Large intestine (tissue), 3 donors: ENCODE data around the gene CFC1. TPM values are rescaled to one million over a fixed set of nuclear protein-coding genes. Genes with fewer than 3 reads are reported as not detected.
"Not testable (repeated sequence)": the region's sequence is repeated elsewhere in the genome, so short reads cannot be mapped to it uniquely, and the experiment has no call there.

Source experiments
- DNase-seq, 2 donors: peaks; one replicate each; pipeline versions ENCODE4 v3.0.0 to v3.0.0-alpha.2; 2013
- H3K27ac ChIP-seq: one replicate; pipeline ENCODE4 v1.5.1; 2013; ENCODE audit warnings: low read length
- H3K27me3 ChIP-seq: 2 replicates; pipeline ENCODE4 v1.6.1; 2013; ENCODE audit warnings: low read length; ENCODE audit not compliant: control insufficient read depth, insufficient read depth
- H3K36me3 ChIP-seq: 2 replicates; pipeline ENCODE4 v1.6.1; 2013; ENCODE audit warnings: low read length; ENCODE audit not compliant: control insufficient read depth, insufficient read depth
- H3K4me1 ChIP-seq: one replicate; pipeline ENCODE4 v1.6.1; 2013; ENCODE audit warnings: low read length; ENCODE audit not compliant: control insufficient read depth, insufficient read depth
- H3K4me3 ChIP-seq: one replicate; pipeline ENCODE4 v1.5.1; 2013; ENCODE audit warnings: low read length
- H3K9me3 ChIP-seq: one replicate; pipeline ENCODE4 v1.6.1; 2013; ENCODE audit warnings: mild to moderate bottlenecking, low read depth, low read length, moderate library complexity; ENCODE audit not compliant: control insufficient read depth
- WGBS: methylation state at CpG from one replicate; pipeline ENCODE4 v1.1.5; 2013; ENCODE audit warnings: low lambda C conversion rate; ENCODE audit not compliant: insufficient coverage; 5-methylcytosine and 5-hydroxymethylcytosine counted together
- polyA plus RNA-seq: library from polyadenylated mRNA; unstranded; fragments of 120-200 nt; gene quantifications from one replicate; pipeline ENCODE4 v1.2.1, GENCODE V29; 2013

Gene CFC1
- polyA plus RNA-seq, 1 donor, result 3.7 TPM

DNA sequence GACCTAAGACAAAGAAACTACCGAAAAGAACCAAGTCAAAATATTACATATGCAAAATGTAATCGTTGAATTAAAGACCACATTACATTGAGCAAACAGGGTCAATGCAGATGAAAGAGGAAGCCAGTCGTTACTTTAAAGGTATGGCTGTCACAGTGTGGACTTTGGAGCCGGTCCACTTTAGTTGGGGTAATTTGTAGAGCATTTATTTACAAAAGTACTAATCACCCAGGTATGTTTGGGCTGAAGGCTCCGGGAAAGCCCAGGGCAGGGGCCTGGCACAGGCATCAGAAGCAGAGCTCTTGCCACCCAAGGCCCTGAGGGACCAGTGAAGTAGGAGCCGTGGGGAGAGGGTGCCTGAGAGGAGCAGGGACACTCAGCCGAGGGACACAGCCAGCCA, 15.8 kb downstream of the CFC1 start:
- not testable (repeated sequence) for H3K4me1 ChIP-seq, DNase-seq, H3K9me3 ChIP-seq, H3K36me3 ChIP-seq, H3K4me3 ChIP-seq, H3K27ac ChIP-seq, H3K27me3 ChIP-seq
- WGBS, result no CpG with 5 or more reads among the region's 7 CpGs

DNA sequence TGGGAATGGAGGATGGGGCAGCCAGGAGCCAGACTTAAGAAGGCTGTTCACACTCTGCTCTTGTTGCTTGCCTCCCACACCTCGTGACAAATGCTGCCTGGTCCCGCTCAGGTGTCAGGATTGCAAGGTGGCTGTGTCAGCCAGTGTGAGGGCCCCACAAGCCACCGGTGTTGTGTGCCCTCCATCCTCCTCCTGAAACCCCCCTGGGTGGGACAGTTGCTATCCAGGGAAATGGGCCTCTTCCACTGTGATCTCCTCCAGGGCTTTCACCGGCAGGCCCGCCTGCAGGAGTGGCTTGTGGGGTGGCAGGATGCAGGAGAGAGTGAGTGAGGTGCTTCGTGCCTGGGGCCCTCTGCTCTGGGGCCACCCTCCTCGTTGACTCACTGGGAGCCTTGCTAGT, 16.4 kb downstream of the CFC1 start:
- not testable (repeated sequence) for H3K36me3 ChIP-seq, H3K4me1 ChIP-seq, H3K4me3 ChIP-seq, DNase-seq, H3K27ac ChIP-seq, H3K27me3 ChIP-seq, H3K9me3 ChIP-seq
- WGBS, result no CpG with 5 or more reads among the region's 7 CpGs

GRCh38 chr2:130581491-130581890, 17.9 kb downstream of the CFC1 start:
- not testable (repeated sequence) for H3K27me3 ChIP-seq, H3K9me3 ChIP-seq, H3K36me3 ChIP-seq, H3K4me3 ChIP-seq, DNase-seq, H3K4me1 ChIP-seq, H3K27ac ChIP-seq
- no CpG with 5 or more reads among the region's 7 CpGs for WGBS

- H3K4me1 ChIP-seq, H3K27me3 ChIP-seq, H3K9me3 ChIP-seq, H3K27ac ChIP-seq, H3K36me3 ChIP-seq, DNase-seq, H3K4me3 ChIP-seq: not testable (repeated sequence)
- WGBS, result no CpG with 5 or more reads among the region's 7 CpGs
Measured at GRCh38 chr2:130579121-130579520, 20.3 kb downstream of the CFC1 start.

DNA sequence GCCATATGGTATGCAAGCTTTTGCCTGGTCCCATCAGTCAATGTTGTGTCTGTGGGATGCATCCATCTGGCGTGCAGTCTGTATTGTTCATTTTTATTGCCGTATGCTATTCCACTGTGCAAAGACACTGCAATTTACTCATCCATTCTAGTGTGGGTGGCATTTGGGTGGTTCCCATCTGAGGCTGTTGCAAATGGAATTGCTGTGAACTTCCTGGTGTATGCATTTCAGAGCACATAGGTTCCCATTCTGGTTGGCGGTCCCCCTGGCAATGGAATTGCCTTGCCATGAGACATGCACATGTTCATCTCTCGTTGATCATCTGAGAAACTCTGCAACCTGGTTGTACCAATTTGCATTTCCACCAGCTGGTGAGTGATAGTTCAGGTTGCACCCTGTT, 21.8 kb downstream of the CFC1 start:
- not testable (repeated sequence) for H3K4me1 ChIP-seq, H3K27me3 ChIP-seq, DNase-seq, H3K36me3 ChIP-seq, H3K27ac ChIP-seq, H3K9me3 ChIP-seq, H3K4me3 ChIP-seq
- WGBS, result no CpG with 5 or more reads among the region's 4 CpGs

GRCh38 chr2:130576209-130576784, 23.1 kb downstream of the CFC1 start:
- not testable (repeated sequence) for H3K36me3 ChIP-seq, H3K27me3 ChIP-seq, H3K27ac ChIP-seq, H3K9me3 ChIP-seq, H3K4me1 ChIP-seq, H3K4me3 ChIP-seq, DNase-seq
- WGBS, result no CpG with 5 or more reads among the region's 8 CpGs

DNA sequence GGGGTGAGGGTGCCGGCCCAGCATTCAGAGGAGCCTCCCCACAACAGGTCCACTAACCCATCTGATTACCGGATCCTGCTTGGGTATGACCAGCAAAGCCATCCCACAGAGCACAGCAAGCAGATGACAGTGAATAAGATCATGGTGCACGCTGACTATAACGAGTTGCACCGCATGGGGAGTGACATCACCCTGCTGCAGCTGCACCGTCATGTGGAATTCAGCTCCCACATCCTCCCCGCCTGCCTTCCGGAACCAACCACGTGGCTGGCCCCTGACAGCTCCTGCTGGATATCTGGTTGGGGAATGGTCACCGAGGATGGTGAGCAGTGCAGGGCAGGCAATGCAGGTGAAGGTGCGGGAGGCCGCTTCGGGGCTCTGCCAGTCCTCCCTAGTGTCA, 25.1 kb downstream of the CFC1 start:
- not testable (repeated sequence) for H3K9me3 ChIP-seq, H3K27ac ChIP-seq, H3K27me3 ChIP-seq, H3K36me3 ChIP-seq, DNase-seq, H3K4me1 ChIP-seq, H3K4me3 ChIP-seq
- no CpG with 5 or more reads among the region's 13 CpGs for WGBS

- H3K4me1 ChIP-seq, H3K4me3 ChIP-seq, H3K9me3 ChIP-seq, H3K27ac ChIP-seq, H3K27me3 ChIP-seq, H3K36me3 ChIP-seq, DNase-seq: not testable (repeated sequence)
- no CpG with 5 or more reads among the region's 3 CpGs for WGBS
Measured at GRCh38 chr2:130571929-130572328, 27.4 kb downstream of the CFC1 start.

- H3K27ac ChIP-seq, H3K36me3 ChIP-seq, H3K9me3 ChIP-seq, DNase-seq, H3K4me1 ChIP-seq, H3K27me3 ChIP-seq, H3K4me3 ChIP-seq: not testable (repeated sequence)
- WGBS, result no CpG with 5 or more reads among the region's 4 CpGs
Measured at GRCh38 chr2:130566165-130566564, 33.2 kb downstream of the CFC1 start.

DNA sequence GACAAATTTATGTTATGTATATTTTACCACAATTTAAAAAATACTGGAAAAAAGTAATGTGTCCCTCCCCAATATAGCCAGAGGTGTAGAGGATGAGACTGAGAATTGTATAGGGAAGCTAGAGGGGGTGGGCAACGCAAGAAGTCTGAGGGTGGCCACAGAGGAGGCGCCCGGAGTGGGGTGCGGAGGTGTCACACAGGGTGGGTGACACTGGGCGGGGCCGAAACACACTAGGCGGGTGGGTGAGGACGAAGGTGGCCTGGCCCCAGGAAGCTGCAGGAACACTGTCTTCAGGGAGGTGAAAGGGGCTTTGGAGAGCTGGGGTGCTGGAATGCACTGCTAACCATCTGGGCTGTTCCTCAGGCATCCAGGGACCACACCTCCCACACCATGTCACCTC, 42.9 kb downstream of the CFC1 start:
- H3K4me3 ChIP-seq, H3K27me3 ChIP-seq, H3K36me3 ChIP-seq, DNase-seq, H3K27ac ChIP-seq, H3K4me1 ChIP-seq, H3K9me3 ChIP-seq: not testable (repeated sequence)
- no CpG with 5 or more reads among the region's 8 CpGs for WGBS

DNA sequence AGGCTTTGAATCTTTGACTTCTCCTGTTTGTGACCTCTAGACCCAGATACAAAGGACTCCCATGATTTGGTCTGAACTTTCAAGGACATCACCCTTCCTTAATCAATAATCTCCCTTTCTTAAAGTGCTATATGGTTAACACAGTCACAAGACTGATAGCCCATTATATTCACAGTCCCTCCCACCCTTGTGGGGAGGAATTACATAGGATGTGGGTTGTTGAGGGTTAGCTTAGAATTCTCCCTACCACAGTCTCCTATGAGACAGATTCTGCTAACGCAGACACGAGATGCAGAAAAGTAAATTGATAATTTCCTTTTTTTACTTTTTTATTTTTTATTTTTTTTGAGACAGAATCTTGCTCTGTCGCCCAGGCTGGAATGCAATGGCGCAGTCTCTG, 45.2 kb downstream of the CFC1 start:
- WGBS, result no CpG with 5 or more reads among the region's 4 CpGs
- not testable (repeated sequence) for H3K36me3 ChIP-seq, H3K4me3 ChIP-seq, H3K27me3 ChIP-seq, H3K27ac ChIP-seq, DNase-seq, H3K9me3 ChIP-seq, H3K4me1 ChIP-seq
